ENCODE results near the gene ACTN1.

ACTN1 gene

GRCh38 chr14:68947802-68948201, 31.3 kb downstream of the ACTN1 start:
- 0 out of 2 replicates have a peak, but pooled peaks have one; percentile 38 for TF ChIP-seq Cebpa-rat (IDR thresholded peaks at IDR 0.05)
- Histone ChIP-seq H3K9me3 (no peaks in the 10 kb centered on the region), H3K36me3 (peaks cover 6% of the 10 kb centered on the region; the same call in 1 of the 2 replicates), H3K4me1 (peaks cover 99% of the 10 kb centered on the region), H3K4me2 (peak overlapping the region; percentile 95), H3K4me3 (peak overlapping the region; percentile 62), H3K27ac (peak overlapping the region; percentile 82), H3K27me3 (no peaks in the 10 kb centered on the region), H3K9ac (peak overlapping the region; percentile 66), H4K20me1 (0 out of 2 replicates have a peak, but pooled peaks cover 1% of the 10 kb centered on the region)

DNA sequence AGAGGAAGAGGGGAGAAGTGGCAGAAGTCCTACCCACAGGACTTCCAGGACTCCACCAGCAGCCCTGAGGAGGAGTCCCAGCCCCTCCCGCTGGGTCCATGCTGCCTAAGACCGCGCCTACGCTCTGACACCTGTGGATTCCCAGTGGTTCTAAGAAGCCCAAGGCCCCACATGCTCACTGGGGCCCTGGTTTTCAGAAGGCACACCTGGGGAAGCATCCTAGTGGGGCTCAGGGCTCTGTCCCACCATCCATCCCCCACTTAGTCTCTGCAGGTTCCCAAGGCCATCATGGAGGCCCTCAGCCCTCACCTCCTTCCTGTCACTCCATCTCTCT, 32.6 kb downstream of the ACTN1 start:
- H3K9ac ChIP-seq: peak overlapping the region; percentile 64
- H4K20me1 ChIP-seq: peaks cover 8% of the 10 kb centered on the region; the same call in 1 of the 2 replicates
- H3K4me1 ChIP-seq: peaks cover 98% of the 10 kb centered on the region

DNA sequence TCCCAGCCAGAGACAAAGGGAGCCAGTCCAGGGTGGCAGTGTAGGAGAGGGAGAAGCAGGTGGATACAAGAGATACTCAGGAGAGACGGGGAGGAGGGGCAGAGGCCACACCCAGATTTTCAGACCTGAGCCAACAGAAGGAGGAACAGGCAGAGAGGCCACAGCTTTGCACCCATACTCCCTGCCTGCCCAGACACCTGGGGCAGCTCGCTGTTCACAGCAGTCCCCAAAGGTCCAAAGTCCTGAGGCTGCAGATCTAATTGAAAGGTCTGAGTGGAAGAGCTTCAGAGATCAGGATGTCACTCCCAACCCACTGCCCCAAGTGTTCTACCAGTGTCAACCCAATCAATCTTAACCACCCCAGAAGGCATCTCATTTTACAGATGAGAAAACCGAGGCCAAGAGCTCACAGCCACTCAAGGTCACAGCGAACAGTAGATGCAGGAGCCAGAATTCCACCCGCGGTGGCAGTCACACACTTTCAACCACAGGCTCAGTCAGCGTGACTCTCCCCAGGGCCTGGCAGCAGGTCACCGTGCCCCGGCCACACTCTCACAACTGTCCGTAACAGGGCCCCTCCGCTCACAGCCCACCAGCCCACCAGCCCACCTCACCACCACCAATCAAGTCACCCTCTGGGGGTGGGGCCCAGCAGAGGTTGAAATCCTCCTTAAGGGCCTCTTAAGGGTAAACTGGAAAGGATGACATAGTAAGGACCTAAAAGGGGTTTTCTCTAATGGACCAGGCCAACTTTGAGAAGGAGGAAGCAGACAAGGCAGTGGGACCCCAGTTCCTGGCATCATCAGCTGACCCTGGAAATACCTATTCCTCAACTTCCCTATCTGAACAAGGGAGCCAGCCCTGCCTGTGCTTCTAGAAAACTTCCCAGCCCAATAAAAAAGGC, 33.3 kb downstream of the ACTN1 start:
- H3K4me3 ChIP-seq: peak overlapping the region; percentile 62
- H3K27ac ChIP-seq: peak overlapping the region; percentile 82
- peaks cover 13% of the 10 kb centered on the region; the same call in 1 of the 2 replicates for H4K20me1 ChIP-seq
- no peaks in the 10 kb centered on the region for H3K9me3 ChIP-seq
- H3K27me3 ChIP-seq: no peaks in the 10 kb centered on the region
- H3K4me2 ChIP-seq: peak overlapping the region; percentile 95
- H3K36me3 ChIP-seq: peaks cover 15% of the 10 kb centered on the region; the same call in 1 of the 2 replicates
- H3K9ac ChIP-seq: peak overlapping the region; percentile 64
- H3K4me1 ChIP-seq: peaks cover 95% of the 10 kb centered on the region
- TF ChIP-seq Cebpa-rat (IDR thresholded peaks at IDR 0.05): no peak

More for the DNA sequence above, 32.6 kb downstream of the ACTN1 start:
- Histone ChIP-seq H3K4me3 (peak overlapping the region; percentile 62; the same call in 1 of the 2 replicates), H3K9me3 (no peaks in the 10 kb centered on the region), H3K27ac (peak overlapping the region; percentile 82), H3K36me3 (peaks cover 15% of the 10 kb centered on the region; the same call in 1 of the 2 replicates), H3K27me3 (no peaks in the 10 kb centered on the region), H3K4me2 (peak overlapping the region; percentile 95)
- TF ChIP-seq Cebpa-rat (IDR thresholded peaks at IDR 0.05): no peak

- peaks cover 95% of the 10 kb centered on the region for H3K4me1 ChIP-seq
- TF ChIP-seq Cebpa-rat (IDR thresholded peaks at IDR 0.05): no peak
- no peaks in the 10 kb centered on the region for H3K27me3 ChIP-seq
- H3K36me3 ChIP-seq: peaks cover 15% of the 10 kb centered on the region; the same call in 1 of the 2 replicates
- no peaks in the 10 kb centered on the region for H3K9me3 ChIP-seq
- peak overlapping the region; percentile 64; the same call in 1 of the 2 replicates for H3K9ac ChIP-seq
- H4K20me1 ChIP-seq: peaks cover 20% of the 10 kb centered on the region; the same call in 1 of the 2 replicates
- no peak overlapping the region; the same call in 1 of the 2 replicates for H3K4me3 ChIP-seq
- H3K4me2 ChIP-seq: peak overlapping the region; percentile 95
- H3K27ac ChIP-seq: peak overlapping the region; percentile 82
Observed at GRCh38 chr14:68945190-68945584, 33.9 kb downstream of the ACTN1 start.

DNA sequence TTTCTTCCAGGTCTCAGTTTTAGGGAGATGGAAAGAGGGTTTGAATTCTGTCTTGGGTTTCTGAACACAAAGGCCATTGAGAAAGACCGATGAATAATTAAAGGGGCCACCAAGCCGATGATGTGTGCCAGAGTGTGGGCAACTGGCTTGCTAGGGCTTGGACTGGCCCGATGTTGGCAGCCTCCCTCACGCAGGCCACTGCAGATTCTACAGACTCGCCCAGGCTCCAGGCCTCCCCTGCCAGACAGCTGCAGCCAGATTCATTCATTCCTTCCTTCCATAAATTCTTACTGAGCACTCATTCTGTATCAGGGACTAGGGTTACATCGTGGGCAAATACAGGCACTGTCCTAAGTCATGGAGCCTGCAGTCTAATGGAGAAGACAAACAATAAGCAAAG, 34.9 kb downstream of the ACTN1 start:
- Histone ChIP-seq H3K27ac (0 out of 2 replicates have a peak overlapping the region, but pooled peaks have one; percentile 42), H3K9me3 (no peaks in the 10 kb centered on the region), H3K9ac (no peak overlapping the region), H3K36me3 (peaks cover 15% of the 10 kb centered on the region; the same call in 1 of the 2 replicates), H3K4me2 (peak overlapping the region; percentile 95; the same call in 1 of the 2 replicates), H3K27me3 (no peaks in the 10 kb centered on the region), H3K4me3 (no peak overlapping the region), H3K4me1 (peaks cover 93% of the 10 kb centered on the region), H4K20me1 (peaks cover 29% of the 10 kb centered on the region; the same call in 1 of the 2 replicates)
- no peak for TF ChIP-seq Cebpa-rat (IDR thresholded peaks at IDR 0.05)

- H3K27ac ChIP-seq: 0 out of 2 replicates have a peak overlapping the region, but pooled peaks have one; percentile 42
- H3K9ac ChIP-seq: no peak overlapping the region
- no peaks in the 10 kb centered on the region for H3K27me3 ChIP-seq
- TF ChIP-seq Cebpa-rat (IDR thresholded peaks at IDR 0.05): no peak
- peaks cover 18% of the 10 kb centered on the region; the same call in 1 of the 2 replicates for H3K36me3 ChIP-seq
- peaks cover 39% of the 10 kb centered on the region for H4K20me1 ChIP-seq
- H3K9me3 ChIP-seq: no peaks in the 10 kb centered on the region
- 0 out of 2 replicates have a peak overlapping the region, but pooled peaks have one; percentile 32 for H3K4me2 ChIP-seq
- H3K4me1 ChIP-seq: peaks cover 90% of the 10 kb centered on the region
- H3K4me3 ChIP-seq: no peak overlapping the region
Observed at GRCh38 chr14:68943107-68943506, 36.0 kb downstream of the ACTN1 start.

DNA sequence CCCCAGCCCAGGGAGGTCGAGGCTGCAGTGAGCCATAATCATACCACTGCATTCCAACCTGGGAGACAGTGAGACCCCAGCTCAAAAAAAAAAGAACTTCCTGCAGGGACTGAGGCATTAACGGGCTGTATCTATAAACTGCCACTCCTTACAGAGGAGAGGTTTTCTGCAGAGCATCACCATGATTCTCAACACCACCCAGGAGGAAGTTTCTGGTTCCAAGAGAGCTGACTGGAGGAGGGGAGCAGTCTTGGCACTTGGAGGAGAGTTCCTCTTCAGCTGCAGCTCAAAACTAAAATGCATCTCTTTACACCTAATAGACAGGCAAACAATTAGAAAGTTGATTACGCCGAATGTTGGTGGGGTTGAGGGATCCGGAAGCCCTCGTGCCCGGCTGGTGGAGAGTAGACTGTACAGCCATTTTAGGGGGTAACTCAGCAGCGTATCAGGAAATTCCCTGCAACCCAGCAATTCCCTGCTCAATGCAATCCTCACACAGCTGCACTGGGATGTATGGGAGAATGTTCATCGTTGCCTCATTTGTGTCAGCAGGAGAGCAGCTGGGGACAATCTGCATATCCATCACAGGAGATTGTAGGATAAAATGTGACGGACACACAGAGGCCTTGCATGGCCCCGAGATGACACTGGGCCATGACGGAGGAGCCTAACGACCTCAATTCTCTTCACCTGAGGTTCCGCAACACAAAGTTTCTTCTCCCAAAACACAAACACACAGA, 36.6 kb downstream of the ACTN1 start:
- peaks cover 46% of the 10 kb centered on the region for H4K20me1 ChIP-seq
- H3K27me3 ChIP-seq: no peaks in the 10 kb centered on the region
- H3K9me3 ChIP-seq: no peaks in the 10 kb centered on the region
- no peak overlapping the region for H3K27ac ChIP-seq
- H3K4me3 ChIP-seq: no peak overlapping the region
- no peak overlapping the region for H3K9ac ChIP-seq
- H3K4me2 ChIP-seq: peak overlapping the region; percentile 32; the same call in 1 of the 2 replicates
- no peak for TF ChIP-seq Cebpa-rat (IDR thresholded peaks at IDR 0.05)
- H3K4me1 ChIP-seq: peaks cover 90% of the 10 kb centered on the region
- H3K36me3 ChIP-seq: peaks cover 23% of the 10 kb centered on the region; the same call in 1 of the 2 replicates

DNA sequence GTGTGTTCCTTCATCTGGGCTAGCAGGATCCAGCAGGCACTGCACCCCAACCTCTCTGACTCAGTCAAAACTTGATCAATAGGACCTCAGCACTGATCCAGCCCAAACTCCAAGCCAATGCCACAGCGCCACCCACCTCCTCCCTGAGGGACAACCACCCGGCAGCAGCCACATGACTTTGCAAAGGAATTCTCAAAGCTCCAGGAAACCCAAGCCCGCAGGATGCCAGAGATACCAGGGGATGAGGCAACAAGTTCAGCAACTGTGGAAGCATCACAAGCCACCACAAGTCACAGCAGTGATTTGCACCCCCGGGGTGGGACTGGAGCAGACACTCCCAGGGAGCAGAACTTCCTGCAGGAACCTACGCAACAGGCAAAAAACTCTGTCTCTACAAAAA, 37.3 kb downstream of the ACTN1 start:
- peak overlapping the region; percentile 32; the same call in 1 of the 2 replicates for H3K4me2 ChIP-seq
- no peak for TF ChIP-seq Cebpa-rat (IDR thresholded peaks at IDR 0.05)
- H3K4me3 ChIP-seq: no peak overlapping the region
- peaks cover 87% of the 10 kb centered on the region for H3K4me1 ChIP-seq
- H3K27me3 ChIP-seq: no peaks in the 10 kb centered on the region
- peaks cover 48% of the 10 kb centered on the region for H4K20me1 ChIP-seq
- no peak overlapping the region for H3K9ac ChIP-seq
- H3K36me3 ChIP-seq: peaks cover 25% of the 10 kb centered on the region; the same call in 1 of the 2 replicates
- H3K27ac ChIP-seq: no peak overlapping the region
- H3K9me3 ChIP-seq: no peaks in the 10 kb centered on the region

DNA sequence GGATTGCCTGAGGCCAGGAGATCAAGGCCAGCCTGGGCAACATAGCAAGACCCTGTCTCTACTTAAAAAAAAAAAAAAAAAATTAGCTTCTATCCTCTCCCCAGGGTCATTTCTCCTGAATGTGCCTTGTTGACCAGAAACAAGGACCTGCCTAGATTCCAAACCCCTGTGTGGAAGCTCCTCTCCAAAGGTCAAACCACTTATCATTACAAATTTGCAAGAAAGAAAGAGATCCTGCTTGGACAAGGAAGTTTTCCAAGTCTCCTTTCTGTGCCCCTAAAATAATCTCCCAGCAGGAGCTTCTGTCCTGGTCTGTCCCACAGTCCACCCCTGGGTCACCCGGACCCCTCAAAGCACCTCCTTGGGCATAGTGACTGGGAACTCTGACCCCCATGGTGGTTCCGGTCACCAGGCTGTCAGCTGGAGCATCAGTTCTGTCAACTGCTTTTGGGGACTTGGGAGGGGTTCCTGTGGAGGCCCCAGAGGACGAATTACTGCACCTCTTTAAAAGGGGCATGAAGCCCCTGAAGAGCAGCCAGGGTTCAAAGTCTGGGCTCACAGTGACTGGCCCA, 38.4 kb downstream of the ACTN1 start:
- H3K4me2 ChIP-seq: no peak overlapping the region
- H3K9ac ChIP-seq: no peak overlapping the region
- peaks cover 33% of the 10 kb centered on the region for H3K36me3 ChIP-seq
- H3K27ac ChIP-seq: no peak overlapping the region
- H4K20me1 ChIP-seq: peaks cover 57% of the 10 kb centered on the region
- TF ChIP-seq Cebpa-rat (IDR thresholded peaks at IDR 0.05): no peak
- H3K4me3 ChIP-seq: no peak overlapping the region
- no peaks in the 10 kb centered on the region for H3K27me3 ChIP-seq
- no peaks in the 10 kb centered on the region for H3K9me3 ChIP-seq
- peaks cover 86% of the 10 kb centered on the region for H3K4me1 ChIP-seq
